HFF-Myc (cell line): ENCODE measurements around the gene DEGS2.
A peak's percentile ranks its signal among the peaks of the same experiment; 100 is the strongest.

Experiments
- DNase-seq: peaks from one replicate; pipeline ENCODE4 v3.0.0-alpha.2; 2011; ENCODE audit warnings: low read depth; ENCODE audit errors: extremely low read depth
- H3K4me3 ChIP-seq: replicated peaks from 2 replicates; pipeline ENCODE4 v1.5.1; 2011; ENCODE audit warnings: low read depth, mild to moderate bottlenecking, control low read depth, low read length
- CTCF ChIP-seq: IDR thresholded peaks from 2 replicates; pipeline ENCODE4 v1.5.1; 2012; ENCODE audit warnings: mild to moderate bottlenecking, low read depth, low read length, control low read depth; ENCODE audit errors: missing control alignments

Gene DEGS2

GRCh38 chr14:100200311-100200710 is 40.9 kb upstream of the DEGS2 start:
- DNase-seq = no peak
- no peak for TF ChIP-seq CTCF
- H3K4me3 ChIP-seq = no peak overlapping the region

GRCh38 chr14:100199240-100199860 is 39.9 kb upstream of the DEGS2 start:
- TF ChIP-seq CTCF = no peak
- H3K4me3 ChIP-seq = no peak overlapping the region
- no peak for DNase-seq

GRCh38 chr14:100193417-100194357 is 34.2 kb upstream of the DEGS2 start:
- no peak for TF ChIP-seq CTCF
- peak overlapping the region; percentile 36 for H3K4me3 ChIP-seq
- no peak for DNase-seq

GRCh38 chr14:100192672-100193416 is 33.4 kb upstream of the DEGS2 start:
- peak; percentile 86 for TF ChIP-seq CTCF
- peak overlapping the region; percentile 36 for H3K4me3 ChIP-seq
- peak; percentile 84 for DNase-seq

GRCh38 chr14:100192250-100192671 is 32.8 kb upstream of the DEGS2 start:
- H3K4me3 ChIP-seq = peak overlapping the region; percentile 17; the same call in 1 of the 2 replicates
- TF ChIP-seq CTCF = no peak
- DNase-seq = no peak

- no peak for TF ChIP-seq CTCF
- DNase-seq = no peak
- H3K4me3 ChIP-seq = no peak overlapping the region
Observed at GRCh38 chr14:100191584-100192249, 32.3 kb upstream of the DEGS2 start.
